ENCODE results near the gene SHISA9.

DNA sequence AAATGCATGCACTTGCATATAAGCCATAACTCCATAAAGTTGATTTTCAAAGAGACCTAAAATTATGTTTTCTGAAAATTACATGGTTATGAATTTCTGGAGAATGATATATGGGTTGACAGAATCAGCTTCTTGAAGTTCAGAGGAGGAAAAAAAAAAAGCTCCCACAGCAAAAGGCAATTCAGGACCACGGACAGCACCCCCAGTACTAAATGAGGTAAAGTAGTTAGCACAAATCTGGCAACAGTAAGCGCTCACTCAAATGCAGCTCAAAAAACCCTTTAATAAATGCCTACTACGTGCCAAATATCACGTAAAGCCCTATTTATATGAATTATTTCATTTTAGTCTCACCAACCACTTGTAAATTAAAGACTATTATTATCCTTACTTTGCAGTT, 135.2 kb downstream of the SHISA9 start:
- TF ChIP-seq SIN3A (IDR thresholded peaks at IDR 0.05; ENCODE audit: low read depth) (no peak), POLR2A (IDR thresholded peaks at IDR 0.05; ENCODE audit: borderline replicate concordance, extremely low read depth, insufficient read depth, insufficient read length) (no peak)
